WTC11 (cell line): ENCODE data around the gene PCDHGB4. TPM values are rescaled to one million over a fixed set of nuclear protein-coding genes. Genes with fewer than 3 reads are reported as not detected.

Experiments
- ATAC-seq: fragments of 200-7000 bp; cut with Tn5 transposase; 2 replicates; pipeline ENCODE4 v1.10.0; 2021; ENCODE audit warnings: mild to moderate bottlenecking, moderate library complexity
- CTCF ChIA-PET: fragments of 300-600 bp; sonication (Branson Sonifier 250); formaldehyde crosslinking; loops from one replicate; lab custom pipeline; 2021; ENCODE audit warnings: antibody characterized with exemption; lab: Charles Lee
- POLR2A ChIA-PET: fragments of 350-600 bp; sonication (Branson Sonifier 250); formaldehyde crosslinking; loops from one replicate; lab custom pipeline; 2021; ENCODE audit warnings: antibody characterized with exemption; lab: Charles Lee
- DNase-seq: peaks from one replicate; pipeline ENCODE4 v3.0.0; 2021; ENCODE audit warnings: low spot score
- H3K27ac Mint-ChIP-seq: 2 replicates; pipeline ENCODE4 v1.8.0; 2021; ENCODE audit warnings: mixed read lengths
- H3K27me3 Mint-ChIP-seq: 2 replicates; pipeline ENCODE4 v1.8.0; 2021; ENCODE audit warnings: low read depth, mild to moderate bottlenecking, moderate library complexity, mixed read lengths
- H3K36me3 Mint-ChIP-seq: 2 replicates; pipeline ENCODE4 v1.8.0; 2021; ENCODE audit warnings: mixed read lengths
- H3K4me1 Mint-ChIP-seq: 2 replicates; pipeline ENCODE4 v1.8.0; 2022; ENCODE audit warnings: mixed read lengths
- H3K4me3 Mint-ChIP-seq: 2 replicates; pipeline ENCODE4 v1.8.0; 2021; ENCODE audit warnings: mild to moderate bottlenecking, moderate library complexity, mixed read lengths
- H3K9me3 Mint-ChIP-seq: 2 replicates; pipeline ENCODE4 v1.8.0; 2021; ENCODE audit warnings: mixed read lengths
- CTCF ChIP-seq: fragments of 200-600 bp; IDR thresholded peaks from 2 replicates; pipeline ENCODE4 v1.8.0; 2022; ENCODE audit warnings: antibody characterized with exemption
- E2F5 ChIP-seq: sonication (generic); formaldehyde crosslinking; IDR thresholded peaks from 2 replicates; pipeline ENCODE4 v1.8.1; 2022; ENCODE audit warnings: mild to moderate bottlenecking, moderate library complexity, missing genetic modification reagents
- ELF4 ChIP-seq: sonication (generic); formaldehyde crosslinking; IDR thresholded peaks from 2 replicates; pipeline ENCODE4 v1.8.1; 2022; ENCODE audit warnings: low read depth, mild to moderate bottlenecking, moderate library complexity, missing genetic modification reagents
- EMX1 ChIP-seq: fragments of 250-450 bp; sonication (Bioruptor Pico); IDR thresholded peaks from 2 replicates; pipeline ENCODE4 v1.8.0; 2021; ENCODE audit warnings: mild to moderate bottlenecking
- KAT7 ChIP-seq: sonication (generic); formaldehyde crosslinking; IDR thresholded peaks from 2 replicates; pipeline ENCODE4 v1.8.1; 2023; ENCODE audit warnings: missing genetic modification reagents, mild to moderate bottlenecking, borderline replicate concordance
- NFYB ChIP-seq: sonication (generic); formaldehyde crosslinking; conservative IDR thresholded peaks from 2 replicates; pipeline ENCODE4 v1.8.0; 2022; ENCODE audit warnings: low read depth, missing genetic modification reagents
- NR1H2 ChIP-seq: sonication (generic); formaldehyde crosslinking; IDR thresholded peaks from 2 replicates; pipeline ENCODE4 v1.9.0; 2021; ENCODE audit warnings: mild to moderate bottlenecking, moderate library complexity, missing genetic modification reagents
- OVOL2 ChIP-seq: fragments of 250-450 bp; sonication (Bioruptor Pico); IDR thresholded peaks from 2 replicates; pipeline ENCODE4 v1.9.0; 2021; ENCODE audit warnings: mild to moderate bottlenecking, borderline replicate concordance
- ZNF232 ChIP-seq: sonication (generic); formaldehyde crosslinking; IDR thresholded peaks from 2 replicates; pipeline ENCODE4 v1.8.0; 2022; ENCODE audit warnings: mild to moderate bottlenecking, missing genetic modification reagents
- ZNF317 ChIP-seq: sonication (generic); formaldehyde crosslinking; IDR thresholded peaks from 2 replicates; pipeline ENCODE4 v1.8.1; 2023; ENCODE audit warnings: low read depth, mild to moderate bottlenecking, moderate library complexity, missing genetic modification reagents, borderline replicate concordance
- ZNF425 ChIP-seq: fragments of 250-450 bp; sonication (Bioruptor Pico); conservative IDR thresholded peaks from 2 replicates; pipeline ENCODE4 v1.9.0; 2021; ENCODE audit warnings: mild to moderate bottlenecking
- ZNF671 ChIP-seq: fragments of 250-450 bp; sonication (Bioruptor Pico); IDR thresholded peaks from 2 replicates; pipeline ENCODE4 v1.8.0; 2021; ENCODE audit warnings: mild to moderate bottlenecking
- total RNA-seq: library from RNA; stranded (reverse); gene quantifications from 3 replicates; pipeline ENCODE4 v1.2.3, GENCODE V29; 2021
- TF ChIP-seq, protein P1 (sequence below): sonication (generic); formaldehyde crosslinking; IDR thresholded peaks from 2 replicates; pipeline ENCODE4 v1.8.0; 2022; ENCODE audit warnings: missing genetic modification reagents
- TF ChIP-seq, protein P2 (sequence below): sonication (generic); formaldehyde crosslinking; IDR thresholded peaks from 2 replicates; pipeline ENCODE4 v1.8.0; 2023; ENCODE audit warnings: missing genetic modification reagents

PCDHGB4 gene
- total RNA-seq, 1 experiment from 2014 or later, result 9.1 TPM

GRCh38 chr5:141354900-141355469, 32.5 kb upstream of the PCDHGB4 start, which contains the start of gene PCDHGA4:
PCDHGA4 (plus strand) TSS chr5:141355021; CDS start chr5:141355108, 87 bp downstream.
- no peak for ATAC-seq
- no peak within 1 kb of the TSS for H3K27ac Mint-ChIP-seq
- peaks cover 5% of the 10 kb centered on the region for H3K4me1 Mint-ChIP-seq
- H3K27me3 Mint-ChIP-seq, result peaks cover 8% of the 10 kb centered on the region
- no peak for DNase-seq
- TF ChIP-seq CTCF (peak; percentile 73), ZNF317 (CRISPR knock-in tag) (no peak), NFYB (CRISPR knock-in tag) (no peak), EMX1 (CRISPR knock-in tag) (no peak)
- TF ChIP-seq, all 79 proteins: peak for 1
- peaks cover 57% of the 10 kb centered on the region for H3K36me3 Mint-ChIP-seq
- ChIA-PET POLR2A (no interaction called here), CTCF (interaction anchor here (0.6 to 2.5 kb wide), 15 partner anchors 11 to 206 kb away, joined by 3 to 11 read pairs (median 5); partner anchors contain the start of genes PCDHB15, PCDHGA1, PCDHGA10 and PCDHGA3)
- H3K9me3 Mint-ChIP-seq, result peaks cover 54% of the 10 kb centered on the region
- no peak within 1 kb of the TSS for H3K4me3 Mint-ChIP-seq

DNA sequence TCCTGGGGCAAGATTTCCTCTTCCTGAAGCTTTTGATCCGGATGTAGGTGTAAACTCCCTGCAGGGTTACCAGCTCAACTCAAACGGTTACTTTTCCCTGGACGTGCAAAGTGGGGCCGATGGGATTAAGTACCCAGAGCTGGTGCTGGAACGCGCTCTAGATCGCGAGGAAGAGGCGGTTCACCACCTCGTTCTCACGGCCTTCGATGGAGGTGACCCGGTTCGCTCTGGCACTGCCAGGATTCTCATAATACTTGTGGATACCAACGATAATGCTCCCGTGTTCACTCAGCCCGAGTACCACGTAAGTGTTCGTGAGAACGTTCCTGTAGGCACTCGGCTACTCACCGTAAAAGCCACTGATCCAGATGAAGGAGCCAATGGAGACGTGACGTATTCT, 31.9 kb upstream of the PCDHGB4 start:
- POLR2A ChIA-PET, result no interaction called here
- ATAC-seq (no peak), DNase-seq (no peak)
- TF ChIP-seq, protein P1, sequence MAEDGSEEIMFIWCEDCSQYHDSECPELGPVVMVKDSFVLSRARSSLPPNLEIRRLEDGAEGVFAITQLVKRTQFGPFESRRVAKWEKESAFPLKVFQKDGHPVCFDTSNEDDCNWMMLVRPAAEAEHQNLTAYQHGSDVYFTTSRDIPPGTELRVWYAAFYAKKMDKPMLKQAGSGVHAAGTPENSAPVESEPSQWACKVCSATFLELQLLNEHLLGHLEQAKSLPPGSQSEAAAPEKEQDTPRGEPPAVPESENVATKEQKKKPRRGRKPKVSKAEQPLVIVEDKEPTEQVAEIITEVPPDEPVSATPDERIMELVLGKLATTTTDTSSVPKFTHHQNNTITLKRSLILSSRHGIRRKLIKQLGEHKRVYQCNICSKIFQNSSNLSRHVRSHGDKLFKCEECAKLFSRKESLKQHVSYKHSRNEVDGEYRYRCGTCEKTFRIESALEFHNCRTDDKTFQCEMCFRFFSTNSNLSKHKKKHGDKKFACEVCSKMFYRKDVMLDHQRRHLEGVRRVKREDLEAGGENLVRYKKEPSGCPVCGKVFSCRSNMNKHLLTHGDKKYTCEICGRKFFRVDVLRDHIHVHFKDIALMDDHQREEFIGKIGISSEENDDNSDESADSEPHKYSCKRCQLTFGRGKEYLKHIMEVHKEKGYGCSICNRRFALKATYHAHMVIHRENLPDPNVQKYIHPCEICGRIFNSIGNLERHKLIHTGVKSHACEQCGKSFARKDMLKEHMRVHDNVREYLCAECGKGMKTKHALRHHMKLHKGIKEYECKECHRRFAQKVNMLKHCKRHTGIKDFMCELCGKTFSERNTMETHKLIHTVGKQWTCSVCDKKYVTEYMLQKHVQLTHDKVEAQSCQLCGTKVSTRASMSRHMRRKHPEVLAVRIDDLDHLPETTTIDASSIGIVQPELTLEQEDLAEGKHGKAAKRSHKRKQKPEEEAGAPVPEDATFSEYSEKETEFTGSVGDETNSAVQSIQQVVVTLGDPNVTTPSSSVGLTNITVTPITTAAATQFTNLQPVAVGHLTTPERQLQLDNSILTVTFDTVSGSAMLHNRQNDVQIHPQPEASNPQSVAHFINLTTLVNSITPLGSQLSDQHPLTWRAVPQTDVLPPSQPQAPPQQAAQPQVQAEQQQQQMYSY (CRISPR knock-in tag), result no peak
- TF ChIP-seq ZNF671 (no peak), KAT7 (no peak), OVOL2 (CRISPR knock-in tag) (no peak), ZNF425 (CRISPR knock-in tag) (no peak), ZNF232 (CRISPR knock-in tag) (no peak), ELF4 (no peak), NR1H2 (no peak), E2F5 (no peak), EMX1 (CRISPR knock-in tag) (no peak)
- TF ChIP-seq, protein P2, sequence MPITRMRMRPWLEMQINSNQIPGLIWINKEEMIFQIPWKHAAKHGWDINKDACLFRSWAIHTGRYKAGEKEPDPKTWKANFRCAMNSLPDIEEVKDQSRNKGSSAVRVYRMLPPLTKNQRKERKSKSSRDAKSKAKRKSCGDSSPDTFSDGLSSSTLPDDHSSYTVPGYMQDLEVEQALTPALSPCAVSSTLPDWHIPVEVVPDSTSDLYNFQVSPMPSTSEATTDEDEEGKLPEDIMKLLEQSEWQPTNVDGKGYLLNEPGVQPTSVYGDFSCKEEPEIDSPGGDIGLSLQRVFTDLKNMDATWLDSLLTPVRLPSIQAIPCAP (CRISPR knock-in tag), result no peak
- Mint-ChIP-seq H3K9me3 (peaks cover 56% of the 10 kb centered on the region), H3K27ac (no peak overlapping the region), H3K36me3 (peaks cover 59% of the 10 kb centered on the region), H3K27me3 (peaks cover 9% of the 10 kb centered on the region), H3K4me3 (no peak overlapping the region), H3K4me1 (peaks cover 7% of the 10 kb centered on the region)
- CTCF ChIA-PET, result interaction anchor here (0.9 to 2.5 kb wide), 13 partner anchors 12 to 208 kb away, joined by 3 to 11 read pairs (median 5); partner anchors contain the start of genes PCDHB15, PCDHGA10, PCDHGA3 and PCDHGB4
